ENCODE results near the gene ZNF24. TPM values are rescaled to one million over a fixed set of nuclear protein-coding genes. Genes with fewer than 3 reads are reported as not detected.

Gene ZNF24
- total RNA-seq, 1 experiment from 2014 or later = 35.6 TPM

DNA sequence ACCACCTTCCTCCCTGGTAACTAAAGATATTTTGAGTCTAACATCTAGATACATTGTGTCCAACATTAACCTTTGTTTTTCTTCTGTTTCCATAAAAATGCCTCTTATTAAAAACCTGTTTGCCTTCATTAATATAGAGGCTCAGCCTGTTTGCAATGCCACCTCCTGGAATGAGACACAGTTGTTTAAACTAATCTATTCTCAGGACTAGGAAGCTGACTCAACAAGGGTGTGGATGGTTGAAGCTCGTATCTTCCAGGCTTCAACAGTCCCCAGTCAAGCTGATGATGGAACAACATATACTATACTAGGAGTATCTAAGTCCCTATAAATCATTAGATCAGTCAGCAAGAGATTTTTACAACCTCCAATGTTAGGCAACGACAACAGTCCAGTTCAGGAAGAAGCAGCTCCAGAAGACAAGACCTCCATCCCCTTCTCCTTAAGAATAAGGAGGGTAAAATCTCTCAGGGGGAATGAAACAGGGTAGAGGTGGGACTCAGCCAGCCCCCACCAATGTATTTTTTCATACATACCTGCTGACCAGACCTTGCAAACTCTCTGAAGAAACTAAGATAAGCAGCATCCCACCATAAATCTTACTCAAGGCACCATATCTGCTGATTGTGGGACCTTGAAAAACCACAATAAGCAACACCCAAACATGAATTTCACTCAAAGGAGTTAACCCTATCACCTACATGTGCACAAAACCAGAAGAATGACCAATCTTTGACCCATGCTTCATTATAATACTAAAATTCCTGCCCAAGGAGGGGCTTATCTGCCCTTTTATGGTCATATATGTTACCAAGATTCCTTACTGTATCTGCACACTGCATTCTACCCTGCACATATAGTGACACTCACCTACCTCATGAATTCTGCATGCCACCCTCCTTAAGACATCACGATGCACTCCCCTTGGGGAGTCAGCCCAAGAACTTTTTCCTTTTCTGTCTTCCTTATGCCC, 21.4 kb downstream of the ZNF24 start:
- no peak for DNase-seq (ENCODE audit: low spot score)
- in situ Hi-C loops (cut with HindIII; ENCODE audit: low sequenced_read_pairs) = no loop called here

DNA sequence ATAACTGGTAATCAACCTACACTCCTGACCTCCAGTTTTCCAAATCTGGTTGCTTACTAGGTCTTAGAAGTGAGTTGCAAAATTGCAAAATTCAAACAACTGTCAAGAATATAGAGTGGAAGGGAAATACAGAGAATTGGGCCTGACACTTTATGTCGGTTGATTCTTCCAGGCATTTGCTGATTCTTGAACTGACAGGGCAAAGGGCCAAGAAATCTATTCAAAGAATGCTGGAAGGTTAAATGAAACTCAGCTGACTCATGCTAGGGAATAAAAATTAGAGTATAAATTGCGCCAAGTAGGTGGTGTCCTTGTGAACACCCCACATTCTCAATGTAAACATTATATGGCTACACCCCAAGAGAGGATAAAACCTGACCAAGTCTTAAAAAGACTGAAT, 32.7 kb downstream of the ZNF24 start:
- in situ Hi-C loops (cut with HindIII; ENCODE audit: low sequenced_read_pairs) = no loop called here
- DNase-seq (ENCODE audit: low spot score) = no peak

- no peak for DNase-seq (ENCODE audit: low spot score)
- in situ Hi-C loops (cut with HindIII; ENCODE audit: low sequenced_read_pairs) = no loop called here
Measured at GRCh38 chr18:35306588-35307250, 37.5 kb downstream of the ZNF24 start.

- DNase-seq (ENCODE audit: low spot score) = no peak
- in situ Hi-C loops (cut with HindIII; ENCODE audit: low sequenced_read_pairs) = no loop called here
Measured at GRCh38 chr18:35303610-35304009, 40.6 kb downstream of the ZNF24 start.

GRCh38 chr18:35296060-35296459, 48.2 kb downstream of the ZNF24 start:
- in situ Hi-C loops (cut with HindIII; ENCODE audit: low sequenced_read_pairs) = no loop called here

DNA sequence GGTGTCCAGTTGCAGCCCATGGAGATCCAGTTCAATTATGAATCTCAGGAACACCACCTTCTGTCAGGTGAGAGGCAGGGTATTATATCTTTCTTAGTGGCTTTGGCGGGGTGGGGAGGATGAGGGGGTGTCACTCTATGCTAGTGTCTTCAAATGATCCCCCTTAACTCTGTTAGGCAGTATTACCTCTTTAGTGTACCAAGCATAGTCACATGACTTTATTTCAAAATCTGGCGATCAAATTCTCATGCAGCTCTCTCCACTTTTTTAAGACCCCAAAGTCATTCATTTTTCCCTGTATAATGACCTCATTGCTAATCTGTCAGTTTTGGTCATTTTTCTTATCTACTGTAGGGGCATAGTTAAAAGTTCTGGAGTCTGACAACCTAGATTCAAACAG, 53.1 kb downstream of the ZNF24 start:
- no peak for DNase-seq (ENCODE audit: low spot score)
- in situ Hi-C loops (cut with HindIII; ENCODE audit: low sequenced_read_pairs) = no loop called here

More at GRCh38 chr18:35296060-35296459, 48.2 kb downstream of the ZNF24 start:
- DNase-seq (ENCODE audit: low spot score) = no peak

- in situ Hi-C loops (cut with HindIII; ENCODE audit: low sequenced_read_pairs) = no loop called here
- DNase-seq (ENCODE audit: low spot score) = peak; percentile 96
Measured at GRCh38 chr18:35290094-35290735, 54.0 kb downstream of the ZNF24 start, which contains the start of gene ZSCAN30. ZSCAN30 (minus strand) TSS chr18:35290229; CDS start chr18:35264352, 25,877 bp downstream.

GRCh38 chr18:35289727-35290093, 54.5 kb downstream of the ZNF24 start:
- no peak for DNase-seq (ENCODE audit: low spot score)
- in situ Hi-C loops (cut with HindIII; ENCODE audit: low sequenced_read_pairs) = no loop called here

DNA sequence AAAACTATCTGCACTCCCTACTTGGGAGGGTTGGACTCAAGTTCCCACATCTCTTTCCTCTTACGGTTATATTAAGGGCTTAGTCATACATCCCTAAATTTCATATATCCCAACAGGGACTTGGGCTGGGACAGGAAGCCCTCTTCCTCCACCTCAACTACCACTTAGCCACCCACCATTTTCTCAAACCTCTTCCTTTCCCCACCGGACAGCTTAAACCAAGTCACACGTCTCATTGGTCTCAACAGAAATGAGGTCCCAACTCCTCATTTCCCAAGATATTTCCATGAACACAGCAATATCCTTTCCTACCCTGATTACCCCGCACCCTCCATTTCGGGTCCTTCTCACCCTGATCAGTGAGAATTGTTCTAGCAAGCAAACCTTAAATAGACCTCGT, 54.9 kb downstream of the ZNF24 start:
- DNase-seq (ENCODE audit: low spot score) = no peak
- in situ Hi-C loops (cut with HindIII; ENCODE audit: low sequenced_read_pairs) = no loop called here

DNA sequence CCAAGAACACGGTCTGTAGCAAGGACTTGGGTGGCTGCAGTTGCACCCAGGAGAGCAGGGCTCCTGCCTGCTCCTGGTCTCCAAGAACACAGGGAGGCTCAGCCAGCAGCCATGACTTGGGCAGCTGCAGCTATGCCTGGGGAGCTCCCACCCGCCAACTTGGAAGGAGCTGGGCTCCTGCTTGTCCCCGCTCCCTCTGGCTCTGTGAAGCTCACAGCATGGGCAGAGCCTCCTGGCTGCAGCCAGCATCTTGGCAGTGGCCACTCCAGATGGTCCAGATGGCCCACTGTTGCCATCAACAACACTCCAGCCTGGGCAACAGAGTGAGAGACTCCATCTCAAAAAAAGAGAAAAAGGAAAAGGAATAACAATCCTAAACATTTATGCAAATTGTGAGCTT, 59.4 kb downstream of the ZNF24 start:
- peak; percentile 91 for DNase-seq (ENCODE audit: low spot score)
- in situ Hi-C loops (cut with HindIII; ENCODE audit: low sequenced_read_pairs) = no loop called here

DNA sequence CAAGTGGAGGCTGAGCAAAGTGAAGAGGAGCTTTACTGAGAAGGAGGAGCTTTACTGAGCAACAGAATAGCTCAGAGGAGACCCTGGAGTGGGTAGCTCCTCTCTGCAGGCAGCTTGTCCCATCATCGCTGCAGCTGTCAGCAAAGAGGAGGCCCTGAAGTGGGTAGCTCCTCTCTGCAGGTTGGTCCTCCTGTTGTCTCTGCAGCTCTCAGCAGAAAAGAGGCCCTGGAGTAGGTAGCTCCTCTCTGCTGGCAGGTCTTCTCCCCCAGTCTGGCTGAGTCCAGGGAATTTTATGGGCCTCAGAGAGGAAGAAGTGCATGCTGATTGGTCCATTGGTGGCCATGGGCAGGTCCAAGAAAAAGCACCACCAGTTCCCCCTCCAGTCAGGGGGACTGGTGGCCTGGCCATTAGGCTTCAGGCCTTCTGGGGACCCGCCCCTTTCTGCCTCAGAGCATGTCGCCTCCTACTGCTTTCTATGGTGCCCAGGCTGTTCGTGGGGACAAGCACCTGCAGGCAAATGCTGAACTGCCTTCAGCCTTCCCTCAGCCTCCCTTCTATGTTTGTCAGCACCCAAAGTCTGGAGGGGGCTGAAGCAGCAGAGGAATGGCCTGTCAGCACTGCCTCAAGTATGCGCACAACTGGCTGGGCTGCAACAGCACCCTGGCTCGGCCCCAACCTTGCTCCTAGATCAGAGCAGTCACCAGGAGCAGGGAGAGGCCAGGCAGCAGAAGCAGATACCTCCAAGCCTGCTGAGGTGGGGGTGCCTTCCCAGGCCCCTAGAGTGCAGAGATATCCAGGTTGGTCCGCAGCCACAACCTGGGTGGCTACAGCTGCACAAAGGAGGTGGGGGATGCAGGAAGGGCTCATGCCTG, 60.1 kb downstream of the ZNF24 start:
- in situ Hi-C loops (cut with HindIII; ENCODE audit: low sequenced_read_pairs) = no loop called here
- no peak for DNase-seq (ENCODE audit: low spot score)

GRCh38 chr18:35282353-35282752, 61.9 kb downstream of the ZNF24 start:
- DNase-seq (ENCODE audit: low spot score) = no peak

More at GRCh38 chr18:35282353-35282752, 61.9 kb downstream of the ZNF24 start:
- in situ Hi-C loops (cut with HindIII; ENCODE audit: low sequenced_read_pairs) = no loop called here

Other genes starting within 250 kb of the ZNF24 start
- 6.0 and 9.2 TPM in 2 replicates for gene ZNF397, start 103.4 kb downstream of the ZNF24 start, total RNA-seq (2014; rRNA removed; shearing (Covaris generic))
- 18.4 and 18.6 TPM in 2 replicates for gene ZSCAN30, start 54.2 kb downstream of the ZNF24 start, total RNA-seq (2014; rRNA removed; shearing (Covaris generic))
- 0.03 and 0.25 TPM in 2 replicates for gene ZNF396, start 32.9 kb upstream of the ZNF24 start, total RNA-seq (2014; rRNA removed; shearing (Covaris generic))
- 21.5 and 61.9 TPM in 2 replicates for gene INO80C, start 153.5 kb upstream of the ZNF24 start, total RNA-seq (2014; rRNA removed; shearing (Covaris generic))
- 192 and 279 TPM in 2 replicates for gene GALNT1, start 237.3 kb upstream of the ZNF24 start, total RNA-seq (2014; rRNA removed; shearing (Covaris generic))

Data from G401 (cell line).